Aorta (tissue), 5 donors: ENCODE measurements around the gene KCNMA1. TPM values are rescaled to one million over a fixed set of nuclear protein-coding genes. Genes with fewer than 3 reads are reported as not detected.

Experiments used
- ATAC-seq: fragments of 200-7000 bp; cut with Tn5 transposase; one replicate; pipeline ENCODE4 v1.9.1; 2022; ENCODE audit warnings: moderate library complexity; ENCODE audit not compliant: low FRiP score
- DNase-seq, 2 donors: peaks; one replicate each; pipeline ENCODE4 v3.0.0-alpha.2; 2020
- H3K27ac ChIP-seq, 2 donors: one replicate each; pipeline ENCODE4 v1.5.1; 2013; ENCODE audit warnings: low read length in 2 of 2, mild to moderate bottlenecking in 2 of 2, moderate library complexity in 2 of 2, control low read depth in 1 of 2, inconsistent platforms in 1 of 2, low read depth in 1 of 2
- H3K27me3 ChIP-seq, 2 donors: one replicate each; pipeline ENCODE4 v1.6.1; 2013; ENCODE audit warnings: control low read depth in 1 of 2, low read length in 1 of 2, mild to moderate bottlenecking in 1 of 2, moderate library complexity in 1 of 2; ENCODE audit not compliant: insufficient read depth in 2 of 2, control insufficient read depth in 1 of 2
- H3K36me3 ChIP-seq, 2 donors: one replicate each; pipeline ENCODE4 v1.6.1; 2013; ENCODE audit warnings: control low read depth in 1 of 2, low read length in 1 of 2, mild to moderate bottlenecking in 1 of 2; ENCODE audit not compliant: insufficient read depth in 2 of 2, control insufficient read depth in 1 of 2
- H3K4me1 ChIP-seq, 2 donors: one replicate each; pipeline ENCODE4 v1.6.1; 2013; ENCODE audit warnings: low read length in 2 of 2, control low read depth in 1 of 2, mild to moderate bottlenecking in 1 of 2, moderate library complexity in 1 of 2; ENCODE audit not compliant: insufficient read depth in 2 of 2, control insufficient read depth in 1 of 2
- H3K4me3 ChIP-seq, 2 donors: one replicate each; pipeline ENCODE4 v1.5.1; 2013; ENCODE audit warnings: low read length in 2 of 2, control low read depth in 1 of 2, mild to moderate bottlenecking in 1 of 2
- H3K9me3 ChIP-seq: one replicate; pipeline ENCODE4 v1.6.1; 2013; ENCODE audit warnings: mild to moderate bottlenecking, low read length; ENCODE audit not compliant: control insufficient read depth
- WGBS, 2 donors: extraction: QIAGEN DNeasy Blood & Tissue Kit; methylation state at CpG; one replicate each; pipeline ENCODE4 v1.1.7; 2013; 5-methylcytosine and 5-hydroxymethylcytosine counted together
- intact Hi-C, 2 donors: fragments of 100-400 bp; cut with DNase I; formaldehyde crosslinking; loops; one replicate each; pipeline versions ENCODE4 v1.14.2 to v1.15.0; 2022
- polyA plus RNA-seq, 2 donors: library from polyadenylated mRNA; stranded (reverse); fragments of 200-250 nt; gene quantifications; one replicate each; pipeline ENCODE4 v1.2.3, GENCODE V29; 2013
- total RNA-seq, 2 donors: library from RNA; stranded (reverse); fragmentation: NEBNext Ultra II Directional; extraction: Animal tissue kit (Norgen Biotek cat#: 25700); gene quantifications; one replicate each; pipeline ENCODE4 v1.2.1, GENCODE V29; 2021
- donor health status: healthy with polysubstance abuse.
- donor health status: Bipolar disorder and iron deficiency.
- donor health status: DM: no; HTN: no; CAD: no.
- donor health status: DM: no; HTN: no; CAD: no.
- donor health status: DM: yes; HTN: yes; CAD: no.

Gene KCNMA1
- total and polyA plus RNA-seq, 4 donors, result 36.8 to 163 (median 125) TPM

GRCh38 chr10:77563638-77564270, 73.9 kb downstream of the KCNMA1 start:
- no peak for DNase-seq
- peaks cover 17 to 23% of the 10 kb centered on the region in 2 donors for H3K4me1 ChIP-seq

GRCh38 chr10:77562742-77563141, 74.9 kb downstream of the KCNMA1 start:
- Histone ChIP-seq H3K9me3 (no peaks in the 10 kb centered on the region), H3K27ac (peak overlapping the region; percentile 37 to 74), H3K4me1 (peaks cover 17 to 23% of the 10 kb centered on the region in 2 donors), H3K4me3 (no peak overlapping the region), H3K27me3 (no peaks in the 10 kb centered on the region), H3K36me3 (no peaks in the 10 kb centered on the region)
- ATAC-seq (peak; percentile 9), DNase-seq (no peak)
- 2 to 7% methylated on average over 3 of the region's 3 CpGs for WGBS, 2 donors
- intact Hi-C loops, result no loop called here

More at GRCh38 chr10:77563638-77564270, 73.9 kb downstream of the KCNMA1 start:
- ATAC-seq, result no peak
- Histone ChIP-seq H3K27me3 (no peaks in the 10 kb centered on the region), H3K36me3 (no peaks in the 10 kb centered on the region), H3K27ac (peak overlapping the region; percentile 49 to 86), H3K4me3 (no peak overlapping the region), H3K9me3 (no peaks in the 10 kb centered on the region)
- intact Hi-C loops, result no loop called here
- 66 to 67% methylated on average over 9 of the region's 9 CpGs for WGBS, 2 donors

- no peaks in the 10 kb centered on the region for H3K27me3 ChIP-seq
- ATAC-seq, result no peak
- peaks cover 17 to 25% of the 10 kb centered on the region in 2 donors for H3K4me1 ChIP-seq
- intact Hi-C loops, result no loop called here
- no peaks in the 10 kb centered on the region for H3K36me3 ChIP-seq
- peak overlapping the region; percentile 74 to 78 for H3K27ac ChIP-seq
- WGBS, 2 donors, result 78 to 91% methylated on average over 3 of the region's 3 CpGs
- no peak overlapping the region for H3K4me3 ChIP-seq
- no peaks in the 10 kb centered on the region for H3K9me3 ChIP-seq
- no peak for DNase-seq
Observed at GRCh38 chr10:77561991-77562390, 75.6 kb downstream of the KCNMA1 start.

GRCh38 chr10:77560471-77560870, 77.1 kb downstream of the KCNMA1 start:
- no peaks in the 10 kb centered on the region for H3K27me3 ChIP-seq
- intact Hi-C loops, result no loop called here
- H3K4me1 ChIP-seq, result peaks cover 12 to 25% of the 10 kb centered on the region in 2 donors
- peak overlapping the region in 1 of 2 donors; percentile 32 for H3K27ac ChIP-seq
- 96 to 100% methylated on average over 1 of the region's 1 CpG for WGBS, 2 donors
- H3K36me3 ChIP-seq, result no peaks in the 10 kb centered on the region
- no peak overlapping the region for H3K4me3 ChIP-seq
- no peak for DNase-seq
- no peak for ATAC-seq
- no peaks in the 10 kb centered on the region for H3K9me3 ChIP-seq

GRCh38 chr10:77560052-77560451, 77.6 kb downstream of the KCNMA1 start:
- H3K9me3 ChIP-seq, result no peaks in the 10 kb centered on the region
- DNase-seq (no peak), ATAC-seq (no peak)
- no peak overlapping the region for H3K4me3 ChIP-seq
- H3K27me3 ChIP-seq, result no peaks in the 10 kb centered on the region
- H3K4me1 ChIP-seq, result peaks cover 12 to 21% of the 10 kb centered on the region in 2 donors
- no peaks in the 10 kb centered on the region for H3K36me3 ChIP-seq
- intact Hi-C loops, result no loop called here
- WGBS, 2 donors, result 65 to 99% methylated on average over 3 of the region's 3 CpGs
- H3K27ac ChIP-seq, result no peak overlapping the region

- no peaks in the 10 kb centered on the region for H3K27me3 ChIP-seq
- no peaks in the 10 kb centered on the region for H3K36me3 ChIP-seq
- ATAC-seq (no peak), DNase-seq (no peak)
- no peak overlapping the region for H3K4me3 ChIP-seq
- WGBS, 2 donors, result 70 to 79% methylated on average over 1 of the region's 1 CpG
- intact Hi-C loops, result loop anchor here in 1 of 2 donors (5.0 to 10.0 kb wide), 2 partner anchors 78 to 140 kb away; partner anchors contain the start of gene KCNMA1
- H3K27ac ChIP-seq, result peak overlapping the region; percentile 13 to 85
- H3K9me3 ChIP-seq, result no peaks in the 10 kb centered on the region
- peaks cover 1 to 12% of the 10 kb centered on the region in 2 donors for H3K4me1 ChIP-seq
Observed at GRCh38 chr10:77556990-77557601, 80.5 kb downstream of the KCNMA1 start.

- intact Hi-C loops, result loop anchor here in 1 of 2 donors (5.0 to 10.0 kb wide), 2 partner anchors 79 to 138 kb away; partner anchors contain the start of gene KCNMA1
- peaks cover 1 to 5% of the 10 kb centered on the region in 2 donors for H3K4me1 ChIP-seq
- WGBS, 2 donors, result 53 to 56% methylated on average over 4 of the region's 4 CpGs
Observed at GRCh38 chr10:77555591-77556212, 81.9 kb downstream of the KCNMA1 start.

GRCh38 chr10:77554996-77555397, 82.6 kb downstream of the KCNMA1 start:
- ATAC-seq (peak; percentile 23), DNase-seq (peak in 1 of 2 donors; percentile 84)
- Histone ChIP-seq H3K27ac (peak overlapping the region; percentile 43 to 85), H3K36me3 (no peaks in the 10 kb centered on the region), H3K9me3 (no peaks in the 10 kb centered on the region), H3K4me3 (no peak overlapping the region), H3K4me1 (peaks cover 0 to 8% of the 10 kb centered on the region in 2 donors), H3K27me3 (no peaks in the 10 kb centered on the region)
- intact Hi-C loops, result loop anchor here in 1 of 2 donors (5.0 to 10.0 kb wide), 2 partner anchors 80 to 138 kb away; partner anchors contain the start of gene KCNMA1
- 49 to 63% methylated on average over 7 of the region's 7 CpGs for WGBS, 2 donors

More at GRCh38 chr10:77555591-77556212, 81.9 kb downstream of the KCNMA1 start:
- Histone ChIP-seq H3K27ac (peak overlapping the region; percentile 72 to 85), H3K36me3 (no peaks in the 10 kb centered on the region), H3K27me3 (no peaks in the 10 kb centered on the region), H3K4me3 (no peak overlapping the region), H3K9me3 (no peaks in the 10 kb centered on the region)
- ATAC-seq, result peak; percentile 71
- DNase-seq, result no peak
